ENCODE measurements around the gene SLC12A6.

- TF ChIP-seq CTCF (IDR thresholded peaks at IDR 0.05) (no peak), EP300 (IDR thresholded peaks at IDR 0.05) (no peak), POLR2A (IDR thresholded peaks at IDR 0.05) (no peak), POLR2AphosphoS5 (IDR thresholded peaks at IDR 0.05) (no peak)
Measured at GRCh38 chr15:34248190-34248589, 89.4 kb downstream of the SLC12A6 start.

All from stomach (tissue), 4 donors.